MM.1S (cell line): ENCODE results near the gene ENOX1.

Experiments used
- CTCF ChIP-seq: fragments of 300-600 bp; sonication (generic); IDR thresholded peaks from 2 replicates; pipeline ENCODE4 v1.5.1; 2016; ENCODE audit warnings: antibody characterized with exemption, low read length, mixed read lengths
- EZH2 ChIP-seq: fragments of 300-600 bp; sonication (generic); optimal IDR thresholded peaks from 2 replicates; pipeline ENCODE3; 2017; ENCODE audit warnings: low read depth, mild to moderate bottlenecking, antibody characterized with exemption, low read length, mixed read lengths
- EZH2phosphoT487 ChIP-seq: fragments of 300-600 bp; sonication (generic); IDR thresholded peaks from 2 replicates; pipeline ENCODE4 v1.6.1; 2018; ENCODE audit warnings: antibody characterized with exemption, low read length

DNA sequence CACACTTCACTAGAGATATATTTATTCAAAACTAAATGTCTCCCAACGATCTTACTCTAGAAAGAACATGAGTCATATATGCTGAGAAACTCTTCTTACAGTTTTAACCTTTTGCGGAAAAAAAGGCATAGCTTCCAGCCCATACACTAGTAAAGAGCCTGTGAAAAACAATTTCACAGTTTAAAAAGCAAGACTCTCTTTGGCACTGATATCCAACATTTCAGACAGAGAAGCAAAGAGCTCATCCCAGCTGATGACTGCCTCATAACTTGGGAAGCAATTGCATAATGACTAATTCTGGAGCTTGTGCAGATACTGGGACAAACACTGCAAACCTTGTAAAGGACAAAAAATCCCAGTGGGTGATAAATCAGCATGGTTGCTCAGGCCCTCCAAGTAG is 88.0 kb downstream of the ENOX1 start:
- TF ChIP-seq CTCF (no peak), EZH2phosphoT487 (no peak), EZH2 (no peak)
